ENCODE measurements around the gene SLC6A5.

DNA sequence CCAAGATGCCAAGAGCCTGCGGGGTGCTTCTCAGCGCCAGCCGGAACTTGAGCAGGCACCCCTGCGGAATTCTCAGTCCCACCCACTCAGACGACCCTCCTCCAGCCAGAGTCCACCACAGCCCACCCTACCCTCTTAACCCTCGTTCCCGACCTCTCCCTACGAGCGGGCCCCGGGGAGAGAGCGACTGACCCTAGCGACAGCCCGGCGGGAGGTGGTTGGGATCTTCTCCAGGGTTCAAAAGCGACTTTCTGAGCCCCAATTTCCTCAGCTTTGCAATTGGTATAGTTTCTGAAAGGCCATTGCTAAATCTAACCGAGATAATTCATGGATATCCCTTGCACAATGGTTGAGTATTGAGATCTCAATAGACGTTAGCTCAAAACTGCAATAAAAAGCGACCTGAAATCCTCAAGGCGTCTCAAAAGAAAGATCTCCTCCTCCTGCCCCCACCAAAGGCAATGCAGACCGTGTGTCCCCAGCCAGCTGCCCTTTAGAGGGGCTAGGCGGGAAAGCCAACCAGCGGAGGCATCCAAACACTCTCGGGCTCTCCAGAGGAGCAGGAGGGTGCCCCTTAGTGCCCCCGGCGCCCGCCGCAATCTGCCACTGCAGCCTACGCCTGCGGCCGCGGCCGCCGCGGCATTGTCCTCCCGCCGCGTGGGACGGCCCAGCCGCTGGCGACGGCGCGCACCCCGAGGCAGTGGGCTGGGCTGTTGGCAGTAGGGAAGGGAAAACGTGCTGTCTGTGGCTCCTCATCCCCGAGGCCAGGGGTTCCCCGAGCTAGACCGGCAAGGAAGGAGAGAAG lies 1.5 kb upstream of the SLC6A5 start:
- TF ChIP-seq, protein P1, sequence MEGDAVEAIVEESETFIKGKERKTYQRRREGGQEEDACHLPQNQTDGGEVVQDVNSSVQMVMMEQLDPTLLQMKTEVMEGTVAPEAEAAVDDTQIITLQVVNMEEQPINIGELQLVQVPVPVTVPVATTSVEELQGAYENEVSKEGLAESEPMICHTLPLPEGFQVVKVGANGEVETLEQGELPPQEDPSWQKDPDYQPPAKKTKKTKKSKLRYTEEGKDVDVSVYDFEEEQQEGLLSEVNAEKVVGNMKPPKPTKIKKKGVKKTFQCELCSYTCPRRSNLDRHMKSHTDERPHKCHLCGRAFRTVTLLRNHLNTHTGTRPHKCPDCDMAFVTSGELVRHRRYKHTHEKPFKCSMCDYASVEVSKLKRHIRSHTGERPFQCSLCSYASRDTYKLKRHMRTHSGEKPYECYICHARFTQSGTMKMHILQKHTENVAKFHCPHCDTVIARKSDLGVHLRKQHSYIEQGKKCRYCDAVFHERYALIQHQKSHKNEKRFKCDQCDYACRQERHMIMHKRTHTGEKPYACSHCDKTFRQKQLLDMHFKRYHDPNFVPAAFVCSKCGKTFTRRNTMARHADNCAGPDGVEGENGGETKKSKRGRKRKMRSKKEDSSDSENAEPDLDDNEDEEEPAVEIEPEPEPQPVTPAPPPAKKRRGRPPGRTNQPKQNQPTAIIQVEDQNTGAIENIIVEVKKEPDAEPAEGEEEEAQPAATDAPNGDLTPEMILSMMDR (IDR thresholded peaks at IDR 0.05), result no peak
- TF ChIP-seq POLR2A (IDR thresholded peaks at IDR 0.05), result no peak

All from prostate gland (tissue), 2 donors.